Neural progenitor cell (in vitro differentiated cells): ENCODE results near the gene SELENOH. TPM values are rescaled to one million over a fixed set of nuclear protein-coding genes. Genes with fewer than 3 reads are reported as not detected.

ENCODE experiments used
- DNase-seq: peaks from one replicate; pipeline ENCODE4 v3.0.0-alpha.2; 2016; ENCODE audit warnings: low spot score
- H2AFZ ChIP-seq: fragments of 200-600 bp; sonication (generic); replicated peaks from 2 replicates; pipeline ENCODE4 v1.6.1; 2016; ENCODE audit warnings: antibody characterized with exemption
- H3F3A ChIP-seq: fragments of 200-600 bp; sonication (generic); 2 replicates; pipeline ENCODE4 v1.6.1; 2016; ENCODE audit warnings: antibody characterized with exemption, low read depth
- H3K27ac ChIP-seq: fragments of 200-600 bp; sonication (generic); 2 replicates; pipeline ENCODE4 v1.5.1; 2016; ENCODE audit warnings: mild to moderate bottlenecking
- H3K27me3 ChIP-seq: fragments of 200-600 bp; sonication (generic); 2 replicates; pipeline ENCODE4 v1.6.1; 2016; ENCODE audit warnings: mild to moderate bottlenecking, moderate library complexity
- H3K36me3 ChIP-seq: fragments of 200-600 bp; sonication (generic); 2 replicates; pipeline ENCODE4 v1.5.1; 2016
- H3K4me1 ChIP-seq: fragments of 200-600 bp; sonication (generic); 2 replicates; pipeline ENCODE4 v1.6.1; 2016; ENCODE audit warnings: mixed run types
- H3K4me2 ChIP-seq: fragments of 200-600 bp; sonication (generic); 2 replicates; pipeline ENCODE4 v1.6.1; 2016
- H3K4me3 ChIP-seq: fragments of 200-600 bp; sonication (generic); 2 replicates; pipeline ENCODE4 v1.5.1; 2016
- H3K79me2 ChIP-seq: fragments of 200-600 bp; sonication (generic); 2 replicates; pipeline ENCODE4 v1.6.1; 2016; ENCODE audit warnings: low read depth
- H3K9ac ChIP-seq: fragments of 200-600 bp; sonication (generic); 2 replicates; pipeline ENCODE4 v1.6.1; 2016
- H3K9me3 ChIP-seq: fragments of 200-600 bp; sonication (generic); 2 replicates; pipeline ENCODE4 v1.5.1; 2016; ENCODE audit warnings: low read depth
- H4K20me1 ChIP-seq: fragments of 200-600 bp; sonication (generic); 2 replicates; pipeline ENCODE4 v1.6.1; 2016; ENCODE audit warnings: low read depth
- H3K27ac Mint-ChIP-seq: 3 replicates; pipeline ENCODE4 v1.8.0; 2021; ENCODE audit warnings: mixed read lengths
- H3K27me3 Mint-ChIP-seq: 2 replicates; pipeline ENCODE4 v1.8.0; 2022; ENCODE audit warnings: low read depth, mild to moderate bottlenecking, inconsistent platforms, moderate library complexity, mixed read lengths; ENCODE audit not compliant: insufficient read depth
- H3K36me3 Mint-ChIP-seq: 3 replicates; pipeline ENCODE4 v1.8.0; 2021; ENCODE audit warnings: mixed read lengths
- H3K4me1 Mint-ChIP-seq: 3 replicates; pipeline ENCODE4 v1.8.0; 2021; ENCODE audit warnings: mixed read lengths
- H3K4me3 Mint-ChIP-seq: 3 replicates; pipeline ENCODE4 v1.8.0; 2021; ENCODE audit warnings: mild to moderate bottlenecking, moderate library complexity, mixed read lengths
- H3K9me3 Mint-ChIP-seq: 3 replicates; pipeline ENCODE4 v1.8.0; 2020; ENCODE audit warnings: mixed read lengths
- EZH2 ChIP-seq: fragments of 200-600 bp; sonication (generic); IDR thresholded peaks from 2 replicates; pipeline ENCODE4 v1.6.1; 2017; ENCODE audit warnings: antibody characterized with exemption, mild to moderate bottlenecking, moderate library complexity
- EZH2phosphoT487 ChIP-seq: fragments of 200-600 bp; sonication (generic); IDR thresholded peaks from 2 replicates; pipeline ENCODE4 v1.6.1; 2017; ENCODE audit warnings: antibody characterized with exemption
- total RNA-seq: library from RNA; depleted of rRNA; stranded (reverse); fragments of >200 nt; gene quantifications from 2 replicates; pipeline ENCODE4 v1.2.3, GENCODE V29; 2015; ENCODE audit warnings: low replicate concordance
- TF ChIP-seq, protein P1 (sequence below): fragments of 200-600 bp; sonication (generic); IDR thresholded peaks from 2 replicates; pipeline ENCODE4 v1.5.1; 2017; ENCODE audit warnings: antibody characterized with exemption, mild to moderate bottlenecking

SELENOH gene
- total RNA-seq, 1 donor from 2014 or later = 164 TPM

DNA sequence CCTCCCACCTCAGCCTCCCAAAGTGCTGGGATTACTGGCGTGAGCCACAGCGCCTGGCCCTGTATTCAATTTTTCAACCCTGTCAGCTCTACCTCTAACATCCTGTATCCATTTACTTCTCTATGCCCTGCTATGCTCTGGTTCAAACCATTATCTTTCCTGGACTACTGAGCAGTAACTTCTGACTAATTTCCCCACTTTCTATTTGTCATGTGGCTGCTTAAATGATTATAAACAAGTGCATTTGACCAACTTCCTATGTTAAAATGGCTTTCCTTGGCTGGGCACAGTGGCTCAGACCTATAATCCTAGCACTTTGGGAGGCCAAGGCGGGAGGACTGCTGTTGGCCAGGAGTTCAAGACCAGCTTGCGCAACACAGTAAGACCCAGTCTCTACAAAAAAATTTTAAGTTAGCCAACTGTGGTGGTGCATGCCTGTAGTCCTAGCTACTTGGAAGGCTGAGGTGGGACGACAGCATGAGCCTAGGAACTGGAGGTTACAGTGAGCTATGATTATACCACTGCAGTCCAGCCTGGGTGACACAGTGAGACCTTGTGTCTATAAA, 31.4 kb upstream of the SELENOH start:
- Histone ChIP-seq H3K9me3 (no peaks in the 10 kb centered on the region), H3K4me2 (no peak overlapping the region), H3K9ac (no peak overlapping the region), H3K27ac (no peak overlapping the region), H4K20me1 (peaks cover 15% of the 10 kb centered on the region), H3K4me1 (peaks cover 12% of the 10 kb centered on the region), H3K4me3 (no peak overlapping the region), H2AFZ (no peak overlapping the region), H3F3A (peaks cover 14% of the 10 kb centered on the region), H3K36me3 (no peaks in the 10 kb centered on the region), H3K27me3 (no peaks in the 10 kb centered on the region), H3K79me2 (peaks cover 69% of the 10 kb centered on the region)
- Mint-ChIP-seq H3K4me3 (no peak overlapping the region), H3K9me3 (no peaks in the 10 kb centered on the region), H3K27me3 (peaks cover 2% of the 10 kb centered on the region), H3K36me3 (peaks cover 7% of the 10 kb centered on the region), H3K4me1 (peaks cover 24% of the 10 kb centered on the region), H3K27ac (no peak overlapping the region)
- no peak for DNase-seq
- TF ChIP-seq EZH2phosphoT487 (no peak), EZH2 (no peak)
- TF ChIP-seq, protein P1, sequence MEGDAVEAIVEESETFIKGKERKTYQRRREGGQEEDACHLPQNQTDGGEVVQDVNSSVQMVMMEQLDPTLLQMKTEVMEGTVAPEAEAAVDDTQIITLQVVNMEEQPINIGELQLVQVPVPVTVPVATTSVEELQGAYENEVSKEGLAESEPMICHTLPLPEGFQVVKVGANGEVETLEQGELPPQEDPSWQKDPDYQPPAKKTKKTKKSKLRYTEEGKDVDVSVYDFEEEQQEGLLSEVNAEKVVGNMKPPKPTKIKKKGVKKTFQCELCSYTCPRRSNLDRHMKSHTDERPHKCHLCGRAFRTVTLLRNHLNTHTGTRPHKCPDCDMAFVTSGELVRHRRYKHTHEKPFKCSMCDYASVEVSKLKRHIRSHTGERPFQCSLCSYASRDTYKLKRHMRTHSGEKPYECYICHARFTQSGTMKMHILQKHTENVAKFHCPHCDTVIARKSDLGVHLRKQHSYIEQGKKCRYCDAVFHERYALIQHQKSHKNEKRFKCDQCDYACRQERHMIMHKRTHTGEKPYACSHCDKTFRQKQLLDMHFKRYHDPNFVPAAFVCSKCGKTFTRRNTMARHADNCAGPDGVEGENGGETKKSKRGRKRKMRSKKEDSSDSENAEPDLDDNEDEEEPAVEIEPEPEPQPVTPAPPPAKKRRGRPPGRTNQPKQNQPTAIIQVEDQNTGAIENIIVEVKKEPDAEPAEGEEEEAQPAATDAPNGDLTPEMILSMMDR = no peak

DNA sequence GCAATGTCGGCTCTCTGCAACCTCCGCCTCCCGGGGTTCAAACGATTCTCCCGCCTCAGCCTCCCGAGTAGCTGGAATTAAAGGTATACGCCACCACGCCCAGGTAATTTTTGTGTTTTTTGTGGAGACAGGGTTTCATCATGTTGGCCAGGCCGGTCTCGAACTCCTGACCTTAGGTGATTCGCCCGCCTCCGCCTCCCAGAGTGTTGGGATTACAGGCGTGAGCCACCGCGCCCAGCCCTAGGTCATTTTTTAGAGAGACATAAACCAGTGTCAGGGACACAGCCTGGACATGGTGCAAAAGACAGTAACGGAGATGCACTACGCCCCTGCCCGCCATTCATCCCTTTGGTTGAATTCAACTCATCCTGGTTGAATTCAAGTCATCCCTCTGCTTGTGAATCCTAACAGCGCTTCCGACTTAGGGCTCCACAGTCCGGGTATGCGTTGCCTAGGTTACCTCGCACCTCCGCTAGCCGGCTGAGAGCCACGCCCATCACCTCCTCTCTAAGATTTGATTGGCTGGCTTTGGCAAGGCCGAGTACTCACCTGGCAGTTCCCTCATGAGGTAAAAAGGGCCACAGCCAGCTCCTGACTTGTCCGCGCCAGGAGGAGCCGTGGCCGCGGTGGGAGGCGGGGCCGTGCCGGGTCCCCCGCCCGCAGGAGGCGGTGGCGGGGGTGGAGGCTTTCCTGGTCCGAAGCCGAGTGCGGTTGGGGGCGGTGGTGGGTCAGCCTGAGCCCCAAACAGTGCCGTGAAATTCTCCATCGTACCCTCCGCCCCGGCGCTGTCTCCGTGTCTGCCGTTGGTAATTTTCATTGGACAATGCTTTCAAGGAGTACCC, 29.7 kb upstream of the SELENOH start, which contains the start of gene MED19:
TSS of gene MED19 (minus strand) at position 802 of the 842 bp plus-strand sequence. CDS start at position 766, 36 bp downstream.
- TF ChIP-seq EZH2phosphoT487 = no peak
- TF ChIP-seq, protein P1 = no peak
- no peak for TF ChIP-seq EZH2
- peak; percentile 96 for DNase-seq
- peak within 1 kb of the TSS; percentile 98 for H3K4me3 ChIP-seq
- Mint-ChIP-seq H3K4me3 (peak within 1 kb of the TSS; percentile 99), H3K4me1 (peaks cover 24% of the 10 kb centered on the region), H3K27me3 (peaks cover 2% of the 10 kb centered on the region), H3K36me3 (peaks cover 9% of the 10 kb centered on the region), H3K9me3 (peaks cover 4% of the 10 kb centered on the region), H3K27ac (peak within 1 kb of the TSS; percentile 91)
- H3F3A ChIP-seq = peaks cover 12% of the 10 kb centered on the region
- H3K9ac ChIP-seq = peak within 1 kb of the TSS; percentile 91
- H3K27ac ChIP-seq = peak within 1 kb of the TSS; percentile 95
- peaks cover 69% of the 10 kb centered on the region for H3K79me2 ChIP-seq
- no peaks in the 10 kb centered on the region for H3K27me3 ChIP-seq
- H3K36me3 ChIP-seq = no peaks in the 10 kb centered on the region
- no peaks in the 10 kb centered on the region for H3K9me3 ChIP-seq
- H4K20me1 ChIP-seq = peaks cover 15% of the 10 kb centered on the region
- H3K4me1 ChIP-seq = peaks cover 12% of the 10 kb centered on the region
- H2AFZ ChIP-seq = peak within 1 kb of the TSS; percentile 93
- H3K4me2 ChIP-seq = peak within 1 kb of the TSS; percentile 97

DNA sequence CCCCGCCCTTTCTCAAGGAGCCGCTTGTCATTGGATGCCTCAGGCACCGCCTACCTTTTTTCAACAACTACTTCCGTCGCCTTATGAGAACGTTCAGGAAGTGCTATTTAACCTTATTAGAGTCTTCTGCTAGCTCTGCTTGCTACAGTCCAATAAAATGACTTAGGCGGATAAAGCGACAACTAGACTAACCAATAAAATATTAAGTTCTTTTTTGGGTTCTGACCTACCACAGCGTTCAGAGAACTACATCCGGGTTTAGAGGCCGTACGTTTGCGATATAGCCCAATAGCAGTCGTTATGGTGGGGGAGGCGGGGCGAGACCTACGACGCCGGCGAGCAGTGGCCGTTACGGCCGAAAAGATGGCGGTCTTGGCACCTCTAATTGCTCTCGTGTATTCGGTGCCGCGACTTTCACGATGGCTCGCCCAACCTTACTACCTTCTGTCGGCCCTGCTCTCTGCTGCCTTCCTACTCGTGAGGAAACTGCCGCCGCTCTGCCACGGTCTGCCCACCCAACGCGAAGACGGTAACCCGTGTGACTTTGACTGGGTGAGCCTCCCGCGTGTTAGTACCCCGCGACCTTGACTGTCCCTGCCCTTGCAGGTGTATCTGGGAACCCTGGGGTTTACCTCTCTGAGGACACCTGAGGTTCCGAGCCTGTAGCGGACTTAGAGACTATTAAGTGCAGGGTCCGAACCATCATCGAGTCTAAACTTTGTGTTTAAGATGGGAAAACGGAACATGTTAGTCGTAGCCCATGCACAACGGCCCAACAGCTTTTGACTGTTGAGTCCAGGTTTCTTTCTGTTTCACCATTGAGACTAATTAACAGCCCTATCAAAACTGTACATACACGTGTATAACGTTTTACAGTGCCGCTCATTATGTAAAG, 28.8 kb upstream of the SELENOH start, which contains the start of gene TMX2:
TSS of gene TMX2 (plus strand) at position 338 of the 895 bp plus-strand sequence. CDS start at position 364, 26 bp downstream.
- no peaks in the 10 kb centered on the region for H3K36me3 ChIP-seq
- H4K20me1 ChIP-seq = peaks cover 15% of the 10 kb centered on the region
- H2AFZ ChIP-seq = peak within 1 kb of the TSS; percentile 93
- H3K4me2 ChIP-seq = peak within 1 kb of the TSS; percentile 97
- TF ChIP-seq EZH2phosphoT487 = no peak
- TF ChIP-seq, protein P1 = no peak
- peak; percentile 18 for TF ChIP-seq EZH2
- peak within 1 kb of the TSS; percentile 91 for H3K9ac ChIP-seq
- Mint-ChIP-seq H3K4me3 (peak within 1 kb of the TSS; percentile 99), H3K36me3 (peaks cover 9% of the 10 kb centered on the region), H3K27ac (peak within 1 kb of the TSS; percentile 91), H3K9me3 (peaks cover 4% of the 10 kb centered on the region), H3K27me3 (peaks cover 2% of the 10 kb centered on the region), H3K4me1 (peaks cover 24% of the 10 kb centered on the region)
- peaks cover 12% of the 10 kb centered on the region for H3K4me1 ChIP-seq
- H3K4me3 ChIP-seq = peak within 1 kb of the TSS; percentile 98
- peaks cover 63% of the 10 kb centered on the region for H3K79me2 ChIP-seq
- no peaks in the 10 kb centered on the region for H3K9me3 ChIP-seq
- H3K27ac ChIP-seq = peak within 1 kb of the TSS; percentile 95
- peak; percentile 98 for DNase-seq
- no peaks in the 10 kb centered on the region for H3K27me3 ChIP-seq
- H3F3A ChIP-seq = peaks cover 12% of the 10 kb centered on the region
